SU-DHL-6 (cell line): Measurements from ENCODE around the gene SLC1A5.

Experiments used
- CTCF ChIP-seq: fragments of 200-600 bp; sonication (generic); IDR thresholded peaks from one replicate; pipeline ENCODE4 v1.5.1; 2017; ENCODE audit warnings: antibody characterized with exemption, mild to moderate bottlenecking, low read length, moderate library complexity; ENCODE audit not compliant: insufficient read depth, poor library complexity, severe bottlenecking
- EZH2phosphoT487 ChIP-seq: fragments of 200-600 bp; sonication (generic), shearing (Covaris generic); conservative IDR thresholded peaks from 2 replicates; pipeline ENCODE4 v1.6.1; 2018; ENCODE audit warnings: mild to moderate bottlenecking, antibody characterized with exemption, low read length, moderate library complexity, mixed read lengths

DNA sequence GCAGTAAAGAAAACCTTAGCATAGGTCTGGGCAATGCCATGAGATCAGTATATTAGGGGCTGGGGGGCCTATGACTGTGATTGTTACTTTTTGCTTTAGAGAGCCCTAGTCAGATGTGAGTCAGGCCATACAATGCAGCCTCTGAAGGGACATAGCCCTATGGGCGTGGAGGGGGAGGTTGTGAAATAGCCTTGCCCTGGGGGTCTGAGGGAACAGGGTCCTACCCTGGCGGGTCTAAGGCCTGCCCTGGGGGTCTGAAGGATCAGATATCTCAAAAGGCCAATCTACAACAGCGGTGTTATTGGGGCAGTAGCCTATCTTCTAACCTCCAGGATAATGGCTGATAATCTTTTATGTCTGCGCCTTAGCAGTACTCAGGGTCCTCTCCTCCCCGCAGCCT, 13.8 kb upstream of the SLC1A5 start:
- TF ChIP-seq CTCF (no peak), EZH2phosphoT487 (no peak)
